ENCODE measurements around the gene PLS1.

Gene PLS1

DNA sequence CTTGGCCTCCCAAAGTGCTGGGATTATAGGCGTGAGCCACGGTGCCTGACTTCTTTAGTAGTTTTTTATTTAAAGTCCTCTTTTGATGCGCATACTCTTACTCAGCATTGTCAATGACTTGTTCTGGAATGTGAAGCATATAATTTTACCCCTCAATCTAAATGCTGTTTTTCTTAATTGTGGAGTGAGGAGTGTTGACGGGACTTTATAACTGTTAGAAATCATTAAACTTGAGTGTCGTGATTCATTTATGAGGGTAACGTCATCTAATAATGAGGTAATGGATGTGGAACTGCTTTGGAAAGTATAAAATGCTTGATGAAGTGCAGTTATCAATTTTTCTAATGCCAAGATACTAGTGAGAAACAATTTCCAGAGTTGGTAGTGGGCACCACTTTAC lies 48.3 kb downstream of the PLS1 start:
- no peak for DNase-seq (ENCODE audit: low read depth in 1 of 2, low spot score in 1 of 2)
- no peak overlapping the region for H3K27ac ChIP-seq (replicated peaks)
- H3K4me3 ChIP-seq (replicated peaks; ENCODE audit: insufficient read depth, low read length): no peak overlapping the region
- TF ChIP-seq, protein P1, sequence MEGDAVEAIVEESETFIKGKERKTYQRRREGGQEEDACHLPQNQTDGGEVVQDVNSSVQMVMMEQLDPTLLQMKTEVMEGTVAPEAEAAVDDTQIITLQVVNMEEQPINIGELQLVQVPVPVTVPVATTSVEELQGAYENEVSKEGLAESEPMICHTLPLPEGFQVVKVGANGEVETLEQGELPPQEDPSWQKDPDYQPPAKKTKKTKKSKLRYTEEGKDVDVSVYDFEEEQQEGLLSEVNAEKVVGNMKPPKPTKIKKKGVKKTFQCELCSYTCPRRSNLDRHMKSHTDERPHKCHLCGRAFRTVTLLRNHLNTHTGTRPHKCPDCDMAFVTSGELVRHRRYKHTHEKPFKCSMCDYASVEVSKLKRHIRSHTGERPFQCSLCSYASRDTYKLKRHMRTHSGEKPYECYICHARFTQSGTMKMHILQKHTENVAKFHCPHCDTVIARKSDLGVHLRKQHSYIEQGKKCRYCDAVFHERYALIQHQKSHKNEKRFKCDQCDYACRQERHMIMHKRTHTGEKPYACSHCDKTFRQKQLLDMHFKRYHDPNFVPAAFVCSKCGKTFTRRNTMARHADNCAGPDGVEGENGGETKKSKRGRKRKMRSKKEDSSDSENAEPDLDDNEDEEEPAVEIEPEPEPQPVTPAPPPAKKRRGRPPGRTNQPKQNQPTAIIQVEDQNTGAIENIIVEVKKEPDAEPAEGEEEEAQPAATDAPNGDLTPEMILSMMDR (IDR thresholded peaks at IDR 0.05; ENCODE audit: insufficient read depth, low read length): no peak
- TF ChIP-seq SPI1 (IDR thresholded peaks at IDR 0.05; ENCODE audit: borderline replicate concordance, low read depth): no peak
- TF ChIP-seq GABPA (IDR thresholded peaks at IDR 0.05; ENCODE audit: low read depth): no peak
- TF ChIP-seq POLR2AphosphoS5 (IDR thresholded peaks at IDR 0.05; ENCODE audit: low read depth): no peak
- TF ChIP-seq, protein P2, sequence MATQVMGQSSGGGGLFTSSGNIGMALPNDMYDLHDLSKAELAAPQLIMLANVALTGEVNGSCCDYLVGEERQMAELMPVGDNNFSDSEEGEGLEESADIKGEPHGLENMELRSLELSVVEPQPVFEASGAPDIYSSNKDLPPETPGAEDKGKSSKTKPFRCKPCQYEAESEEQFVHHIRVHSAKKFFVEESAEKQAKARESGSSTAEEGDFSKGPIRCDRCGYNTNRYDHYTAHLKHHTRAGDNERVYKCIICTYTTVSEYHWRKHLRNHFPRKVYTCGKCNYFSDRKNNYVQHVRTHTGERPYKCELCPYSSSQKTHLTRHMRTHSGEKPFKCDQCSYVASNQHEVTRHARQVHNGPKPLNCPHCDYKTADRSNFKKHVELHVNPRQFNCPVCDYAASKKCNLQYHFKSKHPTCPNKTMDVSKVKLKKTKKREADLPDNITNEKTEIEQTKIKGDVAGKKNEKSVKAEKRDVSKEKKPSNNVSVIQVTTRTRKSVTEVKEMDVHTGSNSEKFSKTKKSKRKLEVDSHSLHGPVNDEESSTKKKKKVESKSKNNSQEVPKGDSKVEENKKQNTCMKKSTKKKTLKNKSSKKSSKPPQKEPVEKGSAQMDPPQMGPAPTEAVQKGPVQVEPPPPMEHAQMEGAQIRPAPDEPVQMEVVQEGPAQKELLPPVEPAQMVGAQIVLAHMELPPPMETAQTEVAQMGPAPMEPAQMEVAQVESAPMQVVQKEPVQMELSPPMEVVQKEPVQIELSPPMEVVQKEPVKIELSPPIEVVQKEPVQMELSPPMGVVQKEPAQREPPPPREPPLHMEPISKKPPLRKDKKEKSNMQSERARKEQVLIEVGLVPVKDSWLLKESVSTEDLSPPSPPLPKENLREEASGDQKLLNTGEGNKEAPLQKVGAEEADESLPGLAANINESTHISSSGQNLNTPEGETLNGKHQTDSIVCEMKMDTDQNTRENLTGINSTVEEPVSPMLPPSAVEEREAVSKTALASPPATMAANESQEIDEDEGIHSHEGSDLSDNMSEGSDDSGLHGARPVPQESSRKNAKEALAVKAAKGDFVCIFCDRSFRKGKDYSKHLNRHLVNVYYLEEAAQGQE (IDR thresholded peaks at IDR 0.05; ENCODE audit: insufficient replicate concordance, low read depth): no peak
- no peaks in the 10 kb centered on the region for H3K27me3 ChIP-seq (ENCODE audit: insufficient read depth, poor library complexity, severe bottlenecking)

DNA sequence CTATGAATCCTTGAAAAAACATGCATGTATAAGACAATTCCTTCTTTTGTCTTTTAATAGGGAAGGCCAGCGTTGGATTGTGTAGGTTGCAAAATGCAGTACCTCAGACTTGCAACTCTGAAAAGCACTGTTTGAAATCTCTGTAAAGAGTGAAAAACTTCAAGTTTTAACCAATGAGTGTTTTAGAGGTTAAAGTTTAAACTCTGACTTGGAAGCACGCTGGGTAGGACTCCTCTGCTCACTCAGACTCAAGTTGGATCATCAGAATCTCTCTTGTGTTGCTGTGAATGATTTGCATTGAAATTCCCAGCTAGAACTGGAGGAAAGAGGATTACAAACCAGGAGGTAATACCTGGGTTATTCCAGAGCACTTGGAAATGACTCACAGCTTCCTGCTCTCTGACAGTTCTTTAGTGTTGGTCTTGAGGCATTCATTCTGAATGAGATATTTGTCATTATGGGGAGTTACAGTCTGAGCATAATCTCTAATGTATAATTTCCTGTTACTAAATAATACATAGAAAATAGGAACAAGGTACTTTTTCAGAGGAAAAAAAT lies 49.1 kb downstream of the PLS1 start:
- no peak overlapping the region for H3K27ac ChIP-seq (replicated peaks)

DNA sequence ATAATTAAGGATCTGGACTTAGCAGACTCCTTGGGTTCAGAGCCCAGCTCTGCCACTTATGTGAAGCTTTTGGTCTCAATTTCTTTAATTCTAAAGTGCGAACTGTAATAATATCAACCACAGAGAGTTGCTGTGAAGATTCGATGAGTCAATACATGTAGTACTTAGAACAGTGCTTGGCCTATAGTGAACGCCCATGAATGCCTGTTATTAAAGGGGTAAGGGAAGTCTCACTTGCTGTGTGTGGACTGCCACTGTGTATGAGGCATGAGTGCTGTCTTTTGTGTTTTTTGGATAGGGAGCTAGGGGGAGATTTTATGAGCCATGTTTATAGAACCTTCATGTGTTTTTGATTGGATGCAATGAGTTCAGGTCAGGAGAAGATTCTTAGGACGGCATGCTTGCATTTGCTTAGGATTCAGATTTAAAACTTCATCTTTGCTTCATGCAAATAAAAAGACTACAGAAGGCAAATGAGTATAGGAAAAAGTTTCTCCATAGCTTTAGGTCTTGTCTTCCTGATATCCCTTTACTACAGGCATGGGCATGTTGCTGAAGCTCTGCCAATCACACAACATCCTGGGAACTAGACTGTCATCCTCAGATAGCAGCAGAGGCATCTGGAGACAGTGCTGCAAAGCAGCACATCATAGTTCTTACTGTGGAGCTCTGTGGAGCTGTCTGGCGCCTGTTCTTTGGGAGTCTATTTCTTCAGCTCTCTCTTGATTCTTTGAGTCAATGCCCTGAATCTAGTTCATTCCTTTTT lies 50.0 kb downstream of the PLS1 start:
- no peak for DNase-seq (ENCODE audit: low read depth in 1 of 2, low spot score in 1 of 2)
- no peaks in the 10 kb centered on the region for H3K27me3 ChIP-seq (ENCODE audit: insufficient read depth, poor library complexity, severe bottlenecking)
- TF ChIP-seq POLR2AphosphoS5 (IDR thresholded peaks at IDR 0.05; ENCODE audit: low read depth) (no peak), SPI1 (IDR thresholded peaks at IDR 0.05; ENCODE audit: borderline replicate concordance, low read depth) (no peak), GABPA (IDR thresholded peaks at IDR 0.05; ENCODE audit: low read depth) (no peak)
- TF ChIP-seq, protein P1 (IDR thresholded peaks at IDR 0.05; ENCODE audit: insufficient read depth, low read length): no peak
- TF ChIP-seq, protein P2 (IDR thresholded peaks at IDR 0.05; ENCODE audit: insufficient replicate concordance, low read depth): no peak
- H3K4me3 ChIP-seq (replicated peaks; ENCODE audit: insufficient read depth, low read length): no peak overlapping the region
- H3K27ac ChIP-seq (replicated peaks): no peak overlapping the region

More for the DNA sequence above, 49.1 kb downstream of the PLS1 start:
- Histone ChIP-seq H3K4me3 (replicated peaks; ENCODE audit: insufficient read depth, low read length) (no peak overlapping the region), H3K27me3 (ENCODE audit: insufficient read depth, poor library complexity, severe bottlenecking) (no peaks in the 10 kb centered on the region)
- TF ChIP-seq POLR2AphosphoS5 (IDR thresholded peaks at IDR 0.05; ENCODE audit: low read depth): no peak
- no peak for TF ChIP-seq GABPA (IDR thresholded peaks at IDR 0.05; ENCODE audit: low read depth)
- TF ChIP-seq SPI1 (IDR thresholded peaks at IDR 0.05; ENCODE audit: borderline replicate concordance, low read depth): no peak
- TF ChIP-seq, protein P1 (IDR thresholded peaks at IDR 0.05; ENCODE audit: insufficient read depth, low read length): no peak
- TF ChIP-seq, protein P2 (IDR thresholded peaks at IDR 0.05; ENCODE audit: insufficient replicate concordance, low read depth): no peak
- no peak for DNase-seq (ENCODE audit: low read depth in 1 of 2, low spot score in 1 of 2)

Data from HL-60 (cell line).